Skeletal muscle tissue (tissue), 4 donors: ENCODE data around the gene MAPK8IP2. TPM values are rescaled to one million over a fixed set of nuclear protein-coding genes. Genes with fewer than 3 reads are reported as not detected.

Source experiments
- H3K27ac ChIP-seq: one replicate; pipeline ENCODE4 v1.7.0; 2013; ENCODE audit warnings: mild to moderate bottlenecking, low read depth, low read length, inconsistent platforms
- H3K27me3 ChIP-seq, 3 donors: one replicate each; pipeline ENCODE4 v1.7.0; 2013; ENCODE audit warnings: low read length in 3 of 3; ENCODE audit not compliant: control insufficient read depth in 3 of 3, insufficient read depth in 3 of 3
- H3K36me3 ChIP-seq, 3 donors: one replicate each; pipeline ENCODE4 v1.7.0; 2013; ENCODE audit warnings: low read length in 3 of 3; ENCODE audit not compliant: control insufficient read depth in 3 of 3, insufficient read depth in 3 of 3
- H3K4me1 ChIP-seq, 3 donors: one replicate each; pipeline ENCODE4 v1.7.0; 2013; ENCODE audit warnings: low read length in 3 of 3, mild to moderate bottlenecking in 3 of 3; ENCODE audit not compliant: control insufficient read depth in 3 of 3, insufficient read depth in 3 of 3
- H3K4me3 ChIP-seq, 3 donors: one replicate each; pipeline ENCODE4 v1.7.0; 2013; ENCODE audit warnings: low read length in 3 of 3
- H3K9ac ChIP-seq, 3 donors: one replicate each; pipeline ENCODE4 v1.7.0; 2013; ENCODE audit warnings: low read length in 3 of 3, mild to moderate bottlenecking in 3 of 3, moderate library complexity in 2 of 3, low read depth in 1 of 3
- H3K9me3 ChIP-seq, 3 donors: one replicate each; pipeline ENCODE4 v1.7.0; 2013; ENCODE audit warnings: low read length in 3 of 3; ENCODE audit not compliant: control insufficient read depth in 3 of 3
- total RNA-seq: library from RNA; depleted of rRNA; stranded (reverse); fragments of >200 nt; gene quantifications from one replicate; pipeline ENCODE4 v1.2.3, GENCODE V29; 2014
- donor health status: Osteomylitis.

The MAPK8IP2 gene
- total RNA-seq, 1 donor from 2014 or later = 0.52 TPM

GRCh38 chr22:50567721-50568252 lies 32.8 kb upstream of the MAPK8IP2 start:
- H3K27ac ChIP-seq = no peak overlapping the region
- peaks cover 40 to 53% (median 48%) of the 10 kb centered on the region in 3 donors for H3K36me3 ChIP-seq
- H3K4me1 ChIP-seq = peaks cover 23 to 51% (median 39%) of the 10 kb centered on the region in 3 donors
- no peaks in the 10 kb centered on the region for H3K9me3 ChIP-seq
- H3K27me3 ChIP-seq = no peaks in the 10 kb centered on the region
- H3K9ac ChIP-seq = no peak overlapping the region
- no peak overlapping the region for H3K4me3 ChIP-seq

GRCh38 chr22:50568626-50569025 lies 32.0 kb upstream of the MAPK8IP2 start:
- Histone ChIP-seq H3K4me1 (peaks cover 16 to 49% (median 31%) of the 10 kb centered on the region in 3 donors), H3K36me3 (peaks cover 44 to 60% (median 56%) of the 10 kb centered on the region in 3 donors), H3K9me3 (no peaks in the 10 kb centered on the region), H3K9ac (peak overlapping the region in 1 of 3 donors; percentile 8), H3K27me3 (no peaks in the 10 kb centered on the region), H3K4me3 (no peak overlapping the region), H3K27ac (no peak overlapping the region)

GRCh38 chr22:50569041-50569459 lies 31.5 kb upstream of the MAPK8IP2 start:
- Histone ChIP-seq H3K27me3 (no peaks in the 10 kb centered on the region), H3K9me3 (no peaks in the 10 kb centered on the region), H3K36me3 (peaks cover 46 to 64% (median 60%) of the 10 kb centered on the region in 3 donors), H3K4me1 (peaks cover 13 to 47% (median 27%) of the 10 kb centered on the region in 3 donors), H3K27ac (no peak overlapping the region), H3K9ac (no peak overlapping the region), H3K4me3 (no peak overlapping the region)

GRCh38 chr22:50569896-50570535 lies 30.6 kb upstream of the MAPK8IP2 start:
- Histone ChIP-seq H3K4me1 (peaks cover 13 to 48% (median 20%) of the 10 kb centered on the region in 3 donors), H3K27ac (no peak overlapping the region), H3K36me3 (peaks cover 50 to 71% (median 67%) of the 10 kb centered on the region in 3 donors), H3K9ac (no peak overlapping the region), H3K4me3 (no peak overlapping the region), H3K27me3 (no peaks in the 10 kb centered on the region), H3K9me3 (no peaks in the 10 kb centered on the region)

GRCh38 chr22:50570861-50571260 lies 29.7 kb upstream of the MAPK8IP2 start:
- H3K36me3 ChIP-seq = peaks cover 54 to 79% (median 75%) of the 10 kb centered on the region in 3 donors
- H3K9me3 ChIP-seq = no peaks in the 10 kb centered on the region
- peaks cover 13 to 52% (median 23%) of the 10 kb centered on the region in 3 donors for H3K4me1 ChIP-seq
- H3K27me3 ChIP-seq = no peaks in the 10 kb centered on the region
- H3K27ac ChIP-seq = no peak overlapping the region
- peak overlapping the region in 1 of 3 donors; percentile 51 for H3K9ac ChIP-seq
- peak overlapping the region in 1 of 3 donors; percentile 14 for H3K4me3 ChIP-seq

GRCh38 chr22:50571264-50572175 lies 29.1 kb upstream of the MAPK8IP2 start:
- Histone ChIP-seq H3K9me3 (no peaks in the 10 kb centered on the region), H3K27me3 (no peaks in the 10 kb centered on the region), H3K36me3 (peaks cover 60 to 85% (median 81%) of the 10 kb centered on the region in 3 donors), H3K27ac (no peak overlapping the region), H3K4me1 (peaks cover 13 to 59% (median 29%) of the 10 kb centered on the region in 3 donors), H3K9ac (peak overlapping the region in 1 of 3 donors; percentile 51), H3K4me3 (peak overlapping the region in 1 of 3 donors; percentile 22)

- Histone ChIP-seq H3K9ac (no peak overlapping the region), H3K27me3 (no peaks in the 10 kb centered on the region), H3K27ac (no peak overlapping the region), H3K36me3 (peaks cover 61 to 88% (median 84%) of the 10 kb centered on the region in 3 donors), H3K4me3 (no peak overlapping the region), H3K4me1 (peaks cover 24 to 69% (median 41%) of the 10 kb centered on the region in 3 donors), H3K9me3 (no peaks in the 10 kb centered on the region)
Observed at GRCh38 chr22:50572965-50573364, 27.6 kb upstream of the MAPK8IP2 start.

- peaks cover 58 to 85% (median 80%) of the 10 kb centered on the region in 3 donors for H3K36me3 ChIP-seq
- H3K9me3 ChIP-seq = no peaks in the 10 kb centered on the region
- H3K9ac ChIP-seq = peak overlapping the region in 1 of 3 donors; percentile 57
- no peak overlapping the region for H3K4me3 ChIP-seq
- H3K27ac ChIP-seq = no peak overlapping the region
- H3K27me3 ChIP-seq = no peaks in the 10 kb centered on the region
- H3K4me1 ChIP-seq = peaks cover 29 to 73% (median 45%) of the 10 kb centered on the region in 3 donors
Observed at GRCh38 chr22:50573491-50574382, 26.9 kb upstream of the MAPK8IP2 start.

- H3K4me1 ChIP-seq = peaks cover 35 to 75% (median 51%) of the 10 kb centered on the region in 3 donors
- H3K9me3 ChIP-seq = no peaks in the 10 kb centered on the region
- H3K9ac ChIP-seq = peak overlapping the region in 1 of 3 donors; percentile 57
- no peaks in the 10 kb centered on the region for H3K27me3 ChIP-seq
- H3K27ac ChIP-seq = no peak overlapping the region
- H3K36me3 ChIP-seq = peaks cover 56 to 80% (median 76%) of the 10 kb centered on the region in 3 donors
- no peak overlapping the region for H3K4me3 ChIP-seq
Observed at GRCh38 chr22:50574383-50574755, 26.2 kb upstream of the MAPK8IP2 start.
